Astrocyte (in vitro differentiated cells and primary cell): ENCODE measurements around the gene FGFBP1. TPM values are rescaled to one million over a fixed set of nuclear protein-coding genes. Genes with fewer than 3 reads are reported as not detected.

Experiments used
- DNase-seq: peaks from one replicate; pipeline ENCODE4 v3.0.0-alpha.2; 2010; ENCODE audit warnings: low read depth
- FAIRE-seq: peaks from 2 replicates; lab custom pipeline; 2011; peaks lifted over from hg19 to GRCh38; lab: Jason Lieb, UNC
- H2AFZ ChIP-seq: 2 replicates; pipeline ENCODE4 v1.6.0; 2012; ENCODE audit warnings: low read depth, low read length, inconsistent platforms
- H3K27ac ChIP-seq: 2 replicates; pipeline ENCODE4 v1.5.1; 2011; ENCODE audit warnings: low read depth, low read length, inconsistent platforms
- H3K27me3 ChIP-seq: 2 replicates; pipeline ENCODE4 v1.6.0; 2011; ENCODE audit warnings: low read length, inconsistent platforms; ENCODE audit not compliant: insufficient read depth
- H3K36me3 ChIP-seq: 2 replicates; pipeline ENCODE4 v1.5.1; 2011; ENCODE audit warnings: low read length, inconsistent platforms; ENCODE audit not compliant: insufficient read depth
- H3K4me1 ChIP-seq: 2 replicates; pipeline ENCODE4 v1.5.1; 2011; ENCODE audit warnings: low read length, inconsistent platforms; ENCODE audit not compliant: insufficient read depth
- H3K4me2 ChIP-seq: 2 replicates; pipeline ENCODE4 v1.6.0; 2012; ENCODE audit warnings: low read length, inconsistent platforms
- H3K4me3 ChIP-seq: 2 replicates; pipeline ENCODE4 v1.5.1; 2011; ENCODE audit warnings: low read depth, mild to moderate bottlenecking, low read length, inconsistent platforms; ENCODE audit not compliant: insufficient read depth
- H3K79me2 ChIP-seq: 2 replicates; pipeline ENCODE4 v1.6.0; 2012; ENCODE audit warnings: mild to moderate bottlenecking, low read length, inconsistent platforms; ENCODE audit not compliant: insufficient read depth
- H3K9ac ChIP-seq: 2 replicates; pipeline ENCODE4 v1.6.0; 2012; ENCODE audit warnings: mild to moderate bottlenecking, low read length, inconsistent platforms
- H3K9me3 ChIP-seq: 2 replicates; pipeline ENCODE4 v1.5.1; 2012; ENCODE audit warnings: low read depth, mild to moderate bottlenecking, low read length, inconsistent platforms; ENCODE audit not compliant: insufficient read depth
- H4K20me1 ChIP-seq: 2 replicates; pipeline ENCODE4 v1.6.0; 2012; ENCODE audit warnings: low read length, inconsistent platforms; ENCODE audit not compliant: insufficient read depth
- H3K27ac Mint-ChIP-seq: one replicate; pipeline ENCODE4 v1.8.0; 2021; ENCODE audit warnings: mild to moderate bottlenecking, mixed read lengths; ENCODE audit not compliant: unreplicated experiment
- H3K27me3 Mint-ChIP-seq: one replicate; pipeline ENCODE4 v1.8.0; 2021; ENCODE audit warnings: low read depth, mixed read lengths; ENCODE audit not compliant: unreplicated experiment
- H3K36me3 Mint-ChIP-seq: one replicate; pipeline ENCODE4 v1.8.0; 2021; ENCODE audit warnings: low read depth, mixed read lengths; ENCODE audit not compliant: unreplicated experiment
- H3K4me1 Mint-ChIP-seq: one replicate; pipeline ENCODE4 v1.8.0; 2021; ENCODE audit warnings: low read depth, mixed read lengths; ENCODE audit not compliant: unreplicated experiment
- H3K4me3 Mint-ChIP-seq: one replicate; pipeline ENCODE4 v1.8.0; 2021; ENCODE audit warnings: mild to moderate bottlenecking, moderate library complexity, mixed read lengths; ENCODE audit not compliant: unreplicated experiment
- H3K9me3 Mint-ChIP-seq: one replicate; pipeline ENCODE4 v1.8.0; 2021; ENCODE audit warnings: mild to moderate bottlenecking, mixed read lengths; ENCODE audit not compliant: unreplicated experiment
- CTCF ChIP-seq: IDR thresholded peaks from 2 replicates; pipeline ENCODE4 v1.5.1; 2011; ENCODE audit warnings: low read depth, mild to moderate bottlenecking, inconsistent platforms, low read length, moderate library complexity; ENCODE audit not compliant: insufficient read depth
- EZH2 ChIP-seq: IDR thresholded peaks from 2 replicates; pipeline ENCODE4 v1.6.1; 2012; ENCODE audit warnings: mild to moderate bottlenecking, low read length, inconsistent platforms; ENCODE audit not compliant: insufficient read depth
- total RNA-seq: library from RNA; stranded (reverse); gene quantifications from 2 replicates; pipeline ENCODE4 v1.2.1, GENCODE V29; 2021

Gene FGFBP1
- total RNA-seq, 1 donor from 2014 or later: not detected

DNA sequence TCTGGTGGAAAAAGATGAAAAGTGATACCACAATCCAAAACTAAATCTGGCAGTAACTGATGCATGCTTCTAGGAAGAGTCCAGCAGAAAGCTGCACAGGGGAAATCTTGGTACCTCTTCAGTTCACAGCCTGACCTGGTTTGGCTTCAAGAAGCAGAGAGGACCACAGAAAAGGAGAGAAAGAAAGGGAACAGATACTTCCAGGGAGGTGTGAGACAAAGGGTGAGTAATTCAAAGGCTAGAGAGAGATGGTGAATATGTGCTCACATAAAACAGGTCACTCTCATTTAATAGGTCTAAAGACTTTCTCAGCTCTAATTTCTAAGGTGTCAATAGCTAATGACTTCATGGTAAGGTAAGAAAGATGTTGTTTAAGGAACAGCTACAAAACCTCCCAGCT is 13.2 kb upstream of the FGFBP1 start:
- TF ChIP-seq EZH2 (no peak), CTCF (no peak)
- Mint-ChIP-seq H3K27me3 (no peaks in the 10 kb centered on the region), H3K27ac (no peak overlapping the region), H3K4me3 (no peak overlapping the region), H3K4me1 (no peaks in the 10 kb centered on the region), H3K9me3 (peaks cover 4% of the 10 kb centered on the region), H3K36me3 (no peaks in the 10 kb centered on the region)
- Histone ChIP-seq H3K79me2 (no peaks in the 10 kb centered on the region), H3K36me3 (no peaks in the 10 kb centered on the region), H2AFZ (no peak overlapping the region), H4K20me1 (no peaks in the 10 kb centered on the region), H3K9me3 (no peaks in the 10 kb centered on the region), H3K27ac (no peak overlapping the region), H3K9ac (no peak overlapping the region), H3K4me2 (no peak overlapping the region), H3K4me3 (no peak overlapping the region), H3K27me3 (no peaks in the 10 kb centered on the region), H3K4me1 (no peaks in the 10 kb centered on the region)
- DNase-seq: no peak
- no peak for FAIRE-seq

- H3K4me1 ChIP-seq: no peaks in the 10 kb centered on the region
- H3K4me3 Mint-ChIP-seq: no peak overlapping the region
- H3K27ac ChIP-seq: no peak overlapping the region
- H3K9me3 ChIP-seq: no peaks in the 10 kb centered on the region
- no peaks in the 10 kb centered on the region for H3K36me3 ChIP-seq
- no peak overlapping the region for H3K4me2 ChIP-seq
- no peaks in the 10 kb centered on the region for H3K4me1 Mint-ChIP-seq
- no peaks in the 10 kb centered on the region for H3K36me3 Mint-ChIP-seq
- no peak for FAIRE-seq
- no peak for DNase-seq
- TF ChIP-seq CTCF (no peak), EZH2 (no peak)
- no peak overlapping the region for H3K4me3 ChIP-seq
- no peaks in the 10 kb centered on the region for H4K20me1 ChIP-seq
- H2AFZ ChIP-seq: no peak overlapping the region
- H3K79me2 ChIP-seq: no peaks in the 10 kb centered on the region
- H3K9ac ChIP-seq: no peak overlapping the region
- peaks cover 6% of the 10 kb centered on the region for H3K27me3 Mint-ChIP-seq
- H3K9me3 Mint-ChIP-seq: peaks cover 2% of the 10 kb centered on the region
- H3K27me3 ChIP-seq: no peaks in the 10 kb centered on the region
- no peak overlapping the region for H3K27ac Mint-ChIP-seq
Observed at GRCh38 chr4:15948826-15949225, 10.3 kb upstream of the FGFBP1 start.

GRCh38 chr4:15947684-15948083 is 9.1 kb upstream of the FGFBP1 start:
- Histone ChIP-seq H3K4me3 (no peak overlapping the region), H3K27me3 (no peaks in the 10 kb centered on the region), H3K27ac (no peak overlapping the region), H3K4me2 (no peak overlapping the region), H2AFZ (no peak overlapping the region), H3K4me1 (no peaks in the 10 kb centered on the region), H3K79me2 (no peaks in the 10 kb centered on the region), H3K36me3 (no peaks in the 10 kb centered on the region), H3K9ac (no peak overlapping the region), H4K20me1 (no peaks in the 10 kb centered on the region), H3K9me3 (no peaks in the 10 kb centered on the region)
- Mint-ChIP-seq H3K27ac (no peak overlapping the region), H3K4me1 (no peaks in the 10 kb centered on the region), H3K36me3 (no peaks in the 10 kb centered on the region), H3K9me3 (peaks cover 2% of the 10 kb centered on the region), H3K27me3 (peaks cover 6% of the 10 kb centered on the region), H3K4me3 (no peak overlapping the region)
- no peak for DNase-seq
- FAIRE-seq: no peak
- TF ChIP-seq EZH2 (no peak), CTCF (no peak)
